ENCODE measurements around the gene ITPRIPL1. TPM values are rescaled to one million over a fixed set of nuclear protein-coding genes. Genes with fewer than 3 reads are reported as not detected.
A peak's percentile ranks its signal among the peaks of the same experiment; 100 is the strongest.
"Not testable (repeated sequence)": the region's sequence is repeated elsewhere in the genome, so short reads cannot be mapped to it uniquely, and the experiment has no call there.

The ITPRIPL1 gene
- total RNA-seq = 1.5 TPM

DNA sequence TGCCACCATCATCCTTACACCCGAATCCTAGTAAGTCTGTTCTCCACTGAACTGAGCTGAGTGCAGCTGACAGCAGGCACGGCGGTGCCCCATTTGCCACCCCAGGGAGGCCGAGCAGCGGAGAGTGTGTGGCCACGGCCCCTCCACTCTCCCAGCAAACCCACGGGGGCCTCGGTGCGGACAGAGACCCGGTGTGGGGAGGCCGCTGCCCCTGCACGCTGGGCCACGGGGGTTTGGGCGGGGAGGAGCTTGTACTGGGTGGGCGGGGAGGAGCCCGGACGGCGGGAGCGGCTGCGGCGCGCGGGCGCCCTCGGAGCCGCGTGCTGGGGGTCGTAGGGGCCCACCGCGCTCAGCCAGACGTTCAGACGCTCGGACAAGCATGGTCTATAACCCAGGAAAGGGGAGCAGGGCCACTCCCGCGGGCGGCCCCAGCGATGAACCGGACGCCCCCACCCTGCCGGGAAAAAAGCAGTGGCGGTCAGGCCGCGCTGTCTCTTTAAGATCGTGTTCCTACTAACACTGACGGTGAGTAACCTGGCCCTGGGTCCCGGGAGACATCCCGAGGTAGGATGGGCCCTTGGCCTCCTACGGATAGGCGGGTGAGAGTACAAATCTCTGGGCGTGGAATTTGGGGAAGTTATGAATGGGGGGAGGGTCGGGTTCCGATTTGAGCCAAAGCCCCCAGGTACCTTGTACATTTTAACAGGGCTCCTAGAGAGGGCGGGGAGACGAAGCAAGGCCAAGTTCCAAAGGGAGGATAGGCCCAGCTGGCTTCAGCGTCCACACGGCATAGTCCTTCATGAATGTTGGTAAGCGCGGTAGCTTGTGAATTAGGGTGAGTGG is at the start of gene ITPRIPL1:
Gene ITPRIPL1, plus strand, starts transcription at position 277 of the 843 bp plus-strand sequence. Its CDS starts 523 bp downstream, at position 800.
- intact Hi-C loops (cut with DNase I) = no loop called here
- no peaks in the 10 kb centered on the region for H3K27me3 ChIP-seq

DNA sequence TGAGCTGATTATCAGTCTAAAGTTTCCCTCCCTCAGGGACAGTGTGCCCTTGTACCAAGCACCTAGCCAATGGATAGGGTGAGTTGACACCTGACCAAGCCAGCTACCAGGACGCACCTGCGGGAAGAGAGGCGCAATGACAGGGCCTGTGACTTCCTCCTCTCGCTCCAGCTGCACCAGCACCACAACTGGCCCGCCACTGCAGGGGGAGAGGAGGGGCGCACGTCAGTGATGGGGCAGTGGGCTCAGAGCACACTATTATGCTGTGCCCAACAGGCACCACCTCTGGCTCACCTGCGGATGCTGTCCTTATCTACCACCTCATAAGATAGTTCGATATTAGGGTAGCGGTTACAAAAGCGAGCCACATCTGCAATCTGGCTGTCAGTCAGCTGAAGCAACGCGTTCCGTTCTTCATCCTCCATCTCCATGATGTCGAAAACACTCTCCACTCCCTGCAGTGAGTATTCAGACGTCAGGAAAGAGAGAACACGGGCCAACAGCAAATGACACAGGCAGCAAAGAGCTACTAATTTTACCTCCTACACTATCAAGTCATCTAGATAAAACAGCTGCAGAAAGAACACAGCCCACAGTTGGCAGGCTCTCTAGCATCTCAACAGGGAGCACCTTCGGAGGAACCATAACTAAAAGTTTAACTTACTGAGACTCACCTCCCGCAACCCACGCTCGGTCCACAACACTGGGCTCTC is 48.2 kb upstream of the ITPRIPL1 start:
- peaks cover 4 to 88% of the 10 kb centered on the region in 2 donors for H3K36me3 ChIP-seq

More for the DNA sequence above, at the start of gene ITPRIPL1:
- peak within 1 kb of the TSS; percentile 58 for H3K27ac ChIP-seq
- H3K4me3 ChIP-seq = peak within 1 kb of the TSS; percentile 51 to 56
- no peak for DNase-seq (ENCODE audit: extremely low spot score in 2 of 2)
- no peaks in the 10 kb centered on the region for H3K36me3 ChIP-seq
- no peak for TF ChIP-seq POLR2A (IDR thresholded peaks at IDR 0.05)
- TF ChIP-seq, protein P1, sequence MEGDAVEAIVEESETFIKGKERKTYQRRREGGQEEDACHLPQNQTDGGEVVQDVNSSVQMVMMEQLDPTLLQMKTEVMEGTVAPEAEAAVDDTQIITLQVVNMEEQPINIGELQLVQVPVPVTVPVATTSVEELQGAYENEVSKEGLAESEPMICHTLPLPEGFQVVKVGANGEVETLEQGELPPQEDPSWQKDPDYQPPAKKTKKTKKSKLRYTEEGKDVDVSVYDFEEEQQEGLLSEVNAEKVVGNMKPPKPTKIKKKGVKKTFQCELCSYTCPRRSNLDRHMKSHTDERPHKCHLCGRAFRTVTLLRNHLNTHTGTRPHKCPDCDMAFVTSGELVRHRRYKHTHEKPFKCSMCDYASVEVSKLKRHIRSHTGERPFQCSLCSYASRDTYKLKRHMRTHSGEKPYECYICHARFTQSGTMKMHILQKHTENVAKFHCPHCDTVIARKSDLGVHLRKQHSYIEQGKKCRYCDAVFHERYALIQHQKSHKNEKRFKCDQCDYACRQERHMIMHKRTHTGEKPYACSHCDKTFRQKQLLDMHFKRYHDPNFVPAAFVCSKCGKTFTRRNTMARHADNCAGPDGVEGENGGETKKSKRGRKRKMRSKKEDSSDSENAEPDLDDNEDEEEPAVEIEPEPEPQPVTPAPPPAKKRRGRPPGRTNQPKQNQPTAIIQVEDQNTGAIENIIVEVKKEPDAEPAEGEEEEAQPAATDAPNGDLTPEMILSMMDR (IDR thresholded peaks at IDR 0.05) = no peak
- TF ChIP-seq POLR2AphosphoS5 (IDR thresholded peaks at IDR 0.05; ENCODE audit: insufficient read depth in 1 of 2, low read depth in 1 of 2) = no peak
- H3K4me1 ChIP-seq = peaks cover 33% of the 10 kb centered on the region
- H3K9me3 ChIP-seq = no peaks in the 10 kb centered on the region

DNA sequence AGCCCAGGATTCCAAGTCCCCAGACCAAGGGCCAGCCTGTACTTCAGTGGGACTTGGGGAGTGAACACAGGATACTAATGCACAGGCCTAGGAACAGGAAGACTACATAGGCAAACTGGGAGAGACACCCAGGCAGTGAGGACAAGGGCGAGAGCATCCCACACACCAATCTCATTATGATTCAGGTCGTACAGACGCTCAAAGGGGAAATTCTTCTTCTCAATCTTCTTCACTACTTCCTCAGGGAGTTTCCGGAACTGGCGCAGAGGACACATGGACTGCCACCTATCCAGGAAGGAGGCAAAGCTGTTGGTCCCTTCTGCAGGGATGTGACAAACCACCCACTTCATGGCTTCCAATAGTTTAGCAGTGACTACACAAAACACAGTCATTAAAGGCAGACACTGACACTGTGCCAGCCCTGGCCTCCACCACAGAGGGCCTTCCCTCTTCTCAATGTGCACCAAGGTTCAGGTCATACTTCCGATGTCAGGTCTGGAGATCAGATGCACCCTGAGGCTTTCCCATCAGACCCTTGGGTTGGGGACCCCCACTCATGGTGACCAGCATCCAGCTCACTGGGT is 37.8 kb upstream of the ITPRIPL1 start:
- no peak overlapping the region for H3K27ac ChIP-seq
- H3K4me3 ChIP-seq = no peak overlapping the region
- H3K36me3 ChIP-seq = peaks cover 10 to 100% of the 10 kb centered on the region in 2 donors
- DNase-seq (ENCODE audit: extremely low spot score in 2 of 2) = no peak
- H3K27me3 ChIP-seq = no peaks in the 10 kb centered on the region
- H3K9me3 ChIP-seq = no peaks in the 10 kb centered on the region
- intact Hi-C loops (cut with DNase I) = no loop called here
- TF ChIP-seq, protein P1 (IDR thresholded peaks at IDR 0.05) = no peak
- TF ChIP-seq POLR2AphosphoS5 (IDR thresholded peaks at IDR 0.05; ENCODE audit: insufficient read depth in 1 of 2, low read depth in 1 of 2) (no peak), POLR2A (IDR thresholded peaks at IDR 0.05) (no peak)
- no peaks in the 10 kb centered on the region for H3K4me1 ChIP-seq

More for the DNA sequence above, 48.2 kb upstream of the ITPRIPL1 start:
- no peaks in the 10 kb centered on the region for H3K9me3 ChIP-seq
- no peak for TF ChIP-seq POLR2AphosphoS5 (IDR thresholded peaks at IDR 0.05; ENCODE audit: insufficient read depth in 1 of 2, low read depth in 1 of 2)
- TF ChIP-seq, protein P1 (IDR thresholded peaks at IDR 0.05) = no peak
- TF ChIP-seq POLR2A (IDR thresholded peaks at IDR 0.05) = no peak
- no peak for DNase-seq (ENCODE audit: extremely low spot score in 2 of 2)
- H3K27me3 ChIP-seq = no peaks in the 10 kb centered on the region
- H3K4me3 ChIP-seq = no peak overlapping the region
- intact Hi-C loops (cut with DNase I) = no loop called here
- no peak overlapping the region for H3K27ac ChIP-seq
- no peaks in the 10 kb centered on the region for H3K4me1 ChIP-seq

GRCh38 chr2:96291751-96292150 is 33.4 kb upstream of the ITPRIPL1 start:
- H3K36me3 ChIP-seq = peaks cover 5 to 100% of the 10 kb centered on the region in 2 donors
- no peak for TF ChIP-seq POLR2AphosphoS5 (IDR thresholded peaks at IDR 0.05; ENCODE audit: insufficient read depth in 1 of 2, low read depth in 1 of 2)
- TF ChIP-seq, protein P1 (IDR thresholded peaks at IDR 0.05) = no peak
- intact Hi-C loops (cut with DNase I) = loop anchor here (10.0 kb wide), 1 partner anchor 213 kb away; the partner anchor contains the start of gene NEURL3

GRCh38 chr2:96294271-96294670 is 30.8 kb upstream of the ITPRIPL1 start:
- H3K27me3 ChIP-seq; H3K9me3 ChIP-seq; DNase-seq (ENCODE audit: extremely low spot score in 2 of 2); H3K4me1 ChIP-seq; H3K27ac ChIP-seq; H3K4me3 ChIP-seq: not testable (repeated sequence)
- intact Hi-C loops (cut with DNase I) = loop anchor here (10.0 kb wide), 1 partner anchor 211 kb away; the partner anchor contains the start of gene NEURL3
- peaks cover 11 to 100% of the 10 kb centered on the region in 2 donors for H3K36me3 ChIP-seq

More at GRCh38 chr2:96291751-96292150, 33.4 kb upstream of the ITPRIPL1 start:
- H3K27ac ChIP-seq = no peak overlapping the region
- no peaks in the 10 kb centered on the region for H3K27me3 ChIP-seq
- no peak for DNase-seq (ENCODE audit: extremely low spot score in 2 of 2)
- H3K4me1 ChIP-seq = no peaks in the 10 kb centered on the region
- H3K4me3 ChIP-seq = no peak overlapping the region
- no peaks in the 10 kb centered on the region for H3K9me3 ChIP-seq

All from vagina (tissue), 2 donors.